ENCODE data around the gene CES3. TPM values are rescaled to one million over a fixed set of nuclear protein-coding genes. Genes with fewer than 3 reads are reported as not detected.

CES3 gene
- total RNA-seq = 10 to 100 TPM in 1 of 5 experiments, under 1 TPM in 3, not detected in 1; 0.32 to 11.5 (median 0.77) TPM
- polyA plus RNA-seq = not detected
- total RNA-seq = not detected

- DNase-seq (peak in 8 of 9 donors; percentile 23 to 71 (median 34)), ATAC-seq (peak; percentile 90)
- CTCF ChIA-PET = interaction anchor here (0.6 to 1.2 kb wide), 2 partner anchors 14 to 18 kb away, joined by 3 to 4 read pairs; no protein-coding TSS in a partner anchor
- H3K4me1 ChIP-seq (ENCODE audit: control insufficient read depth in 2 of 2, insufficient read depth in 2 of 2, low read length in 2 of 2) = no peaks in the 10 kb centered on the region
- Mint-ChIP-seq H3K27me3 (peaks cover 0 to 5% (median 0%) of the 10 kb centered on the region in 5 donors), H3K27ac (peak within 1 kb of the TSS in 2 of 9 donors; percentile 68 to 91), H3K4me3 (peak within 1 kb of the TSS in 1 of 10 donors; percentile 92), H3K36me3 (no peaks in the 10 kb centered on the region), H3K4me1 (peaks cover 10 to 33% (median 17%) of the 10 kb centered on the region in 7 donors), H3K9me3 (no peaks in the 10 kb centered on the region)
- H3K36me3 ChIP-seq (ENCODE audit: control insufficient read depth in 2 of 3, insufficient read depth in 3 of 3, low read length in 3 of 3) = no peaks in the 10 kb centered on the region
- no peaks in the 10 kb centered on the region for H3K27me3 ChIP-seq (ENCODE audit: control insufficient read depth in 2 of 2, insufficient read depth in 2 of 2, low read length in 2 of 2)
- no peaks in the 10 kb centered on the region for H3K9me3 ChIP-seq (ENCODE audit: control insufficient read depth in 2 of 3, low read length in 3 of 3)
- POLR2A ChIA-PET = no interaction called here
- intact Hi-C loops (cut with micrococcal nuclease) = no loop called here
- H3K27ac ChIP-seq (ENCODE audit: low read depth, low read length) = no peak within 1 kb of the TSS
- no peak within 1 kb of the TSS for H3K4me3 ChIP-seq (ENCODE audit: low read length)
Measured at GRCh38 chr16:66961065-66961744, at the start of gene CES3. CES3 (plus strand) TSS chr16:66961266; CDS start chr16:66961308, 42 bp downstream.

GRCh38 chr16:66911801-66912200 lies 49.3 kb upstream of the CES3 start:
- intact Hi-C loops (cut with micrococcal nuclease) = no loop called here
- H3K4me3 Mint-ChIP-seq = no peak overlapping the region
- Histone ChIP-seq H3K27me3 (ENCODE audit: control insufficient read depth in 2 of 2, insufficient read depth in 2 of 2, low read length in 2 of 2) (no peaks in the 10 kb centered on the region), H3K27ac (ENCODE audit: low read depth, low read length) (no peak overlapping the region), H3K4me3 (ENCODE audit: low read length) (no peak overlapping the region), H3K36me3 (ENCODE audit: control insufficient read depth in 2 of 3, insufficient read depth in 3 of 3, low read length in 3 of 3) (no peaks in the 10 kb centered on the region), H3K9me3 (ENCODE audit: control insufficient read depth in 2 of 3, low read length in 3 of 3) (no peaks in the 10 kb centered on the region), H3K4me1 (ENCODE audit: control insufficient read depth in 2 of 2, insufficient read depth in 2 of 2, low read length in 2 of 2) (no peaks in the 10 kb centered on the region)
- no peak for ATAC-seq
- no peaks in the 10 kb centered on the region for H3K36me3 Mint-ChIP-seq
- ChIA-PET POLR2A (interaction anchor here (0.6 kb wide), 1 partner anchor 20 kb away, joined by 3 read pairs; no protein-coding TSS in a partner anchor), CTCF (interaction anchor here (0.6 kb wide), 1 partner anchor 167 kb away, joined by 3 read pairs; no protein-coding TSS in a partner anchor)
- peaks cover 0 to 3% (median 0%) of the 10 kb centered on the region in 5 donors for H3K27me3 Mint-ChIP-seq
- no peak for DNase-seq
- H3K9me3 Mint-ChIP-seq = peaks cover 0 to 1% (median 0%) of the 10 kb centered on the region in 11 donors
- H3K4me1 Mint-ChIP-seq = peaks cover 0 to 3% (median 0%) of the 10 kb centered on the region in 7 donors
- no peak overlapping the region for H3K27ac Mint-ChIP-seq

GRCh38 chr16:66913081-66913480 lies 48.0 kb upstream of the CES3 start:
- ChIA-PET POLR2A (no interaction called here), CTCF (interaction anchor here (0.7 kb wide), 1 partner anchor 83 kb away, joined by 3 read pairs; the partner anchor contains the start of gene NAE1)
- no peaks in the 10 kb centered on the region for H3K4me1 Mint-ChIP-seq

GRCh38 chr16:66913711-66914110 lies 47.4 kb upstream of the CES3 start:
- Histone ChIP-seq H3K9me3 (ENCODE audit: control insufficient read depth in 2 of 3, low read length in 3 of 3) (no peaks in the 10 kb centered on the region), H3K27me3 (ENCODE audit: control insufficient read depth in 2 of 2, insufficient read depth in 2 of 2, low read length in 2 of 2) (no peaks in the 10 kb centered on the region), H3K4me1 (ENCODE audit: control insufficient read depth in 2 of 2, insufficient read depth in 2 of 2, low read length in 2 of 2) (no peaks in the 10 kb centered on the region), H3K4me3 (ENCODE audit: low read length) (no peak overlapping the region), H3K27ac (ENCODE audit: low read depth, low read length) (no peak overlapping the region), H3K36me3 (ENCODE audit: control insufficient read depth in 2 of 3, insufficient read depth in 3 of 3, low read length in 3 of 3) (no peaks in the 10 kb centered on the region)
- Mint-ChIP-seq H3K4me3 (no peak overlapping the region), H3K4me1 (no peaks in the 10 kb centered on the region), H3K27me3 (peaks cover 0 to 3% (median 0%) of the 10 kb centered on the region in 5 donors), H3K36me3 (no peaks in the 10 kb centered on the region), H3K9me3 (peaks cover 0 to 1% (median 0%) of the 10 kb centered on the region in 11 donors), H3K27ac (no peak overlapping the region)
- CTCF ChIA-PET = no interaction called here
- DNase-seq (no peak), ATAC-seq (no peak)
- intact Hi-C loops (cut with micrococcal nuclease) = no loop called here
- POLR2A ChIA-PET = no interaction called here

More at GRCh38 chr16:66913081-66913480, 48.0 kb upstream of the CES3 start:
- intact Hi-C loops (cut with micrococcal nuclease) = no loop called here
- Histone ChIP-seq H3K27me3 (ENCODE audit: control insufficient read depth in 2 of 2, insufficient read depth in 2 of 2, low read length in 2 of 2) (no peaks in the 10 kb centered on the region), H3K4me1 (ENCODE audit: control insufficient read depth in 2 of 2, insufficient read depth in 2 of 2, low read length in 2 of 2) (no peaks in the 10 kb centered on the region), H3K9me3 (ENCODE audit: control insufficient read depth in 2 of 3, low read length in 3 of 3) (no peaks in the 10 kb centered on the region), H3K4me3 (ENCODE audit: low read length) (no peak overlapping the region), H3K27ac (ENCODE audit: low read depth, low read length) (no peak overlapping the region), H3K36me3 (ENCODE audit: control insufficient read depth in 2 of 3, insufficient read depth in 3 of 3, low read length in 3 of 3) (no peaks in the 10 kb centered on the region)
- ATAC-seq = no peak
- Mint-ChIP-seq H3K36me3 (no peaks in the 10 kb centered on the region), H3K27ac (no peak overlapping the region), H3K9me3 (peaks cover 0 to 1% (median 0%) of the 10 kb centered on the region in 11 donors), H3K4me3 (no peak overlapping the region), H3K27me3 (peaks cover 0 to 3% (median 0%) of the 10 kb centered on the region in 5 donors)
- DNase-seq = no peak

- peaks cover 0 to 6% (median 3%) of the 10 kb centered on the region in 5 donors for H3K27me3 Mint-ChIP-seq
- no peaks in the 10 kb centered on the region for H3K4me1 Mint-ChIP-seq
- no peak for ATAC-seq
- H3K36me3 Mint-ChIP-seq = no peaks in the 10 kb centered on the region
- Histone ChIP-seq H3K27me3 (ENCODE audit: control insufficient read depth in 2 of 2, insufficient read depth in 2 of 2, low read length in 2 of 2) (no peaks in the 10 kb centered on the region), H3K4me1 (ENCODE audit: control insufficient read depth in 2 of 2, insufficient read depth in 2 of 2, low read length in 2 of 2) (no peaks in the 10 kb centered on the region), H3K27ac (ENCODE audit: low read depth, low read length) (no peak overlapping the region), H3K36me3 (ENCODE audit: control insufficient read depth in 2 of 3, insufficient read depth in 3 of 3, low read length in 3 of 3) (no peaks in the 10 kb centered on the region), H3K4me3 (ENCODE audit: low read length) (no peak overlapping the region), H3K9me3 (ENCODE audit: control insufficient read depth in 2 of 3, low read length in 3 of 3) (no peaks in the 10 kb centered on the region)
- H3K27ac Mint-ChIP-seq = no peak overlapping the region
- CTCF ChIA-PET = no interaction called here
- DNase-seq = no peak
- intact Hi-C loops (cut with micrococcal nuclease) = no loop called here
- POLR2A ChIA-PET = no interaction called here
- peaks cover 0 to 1% (median 0%) of the 10 kb centered on the region in 11 donors for H3K9me3 Mint-ChIP-seq
- no peak overlapping the region for H3K4me3 Mint-ChIP-seq
Measured at GRCh38 chr16:66914541-66914940, 46.5 kb upstream of the CES3 start.

GRCh38 chr16:66915041-66915440 lies 46.0 kb upstream of the CES3 start:
- Histone ChIP-seq H3K9me3 (ENCODE audit: control insufficient read depth in 2 of 3, low read length in 3 of 3) (no peaks in the 10 kb centered on the region), H3K27ac (ENCODE audit: low read depth, low read length) (no peak overlapping the region), H3K36me3 (ENCODE audit: control insufficient read depth in 2 of 3, insufficient read depth in 3 of 3, low read length in 3 of 3) (no peaks in the 10 kb centered on the region), H3K27me3 (ENCODE audit: control insufficient read depth in 2 of 2, insufficient read depth in 2 of 2, low read length in 2 of 2) (no peaks in the 10 kb centered on the region), H3K4me3 (ENCODE audit: low read length) (no peak overlapping the region), H3K4me1 (ENCODE audit: control insufficient read depth in 2 of 2, insufficient read depth in 2 of 2, low read length in 2 of 2) (no peaks in the 10 kb centered on the region)
- Mint-ChIP-seq H3K4me1 (no peaks in the 10 kb centered on the region), H3K9me3 (peaks cover 0 to 1% (median 0%) of the 10 kb centered on the region in 11 donors), H3K36me3 (no peaks in the 10 kb centered on the region), H3K27ac (no peak overlapping the region), H3K4me3 (no peak overlapping the region), H3K27me3 (peaks cover 0 to 6% (median 3%) of the 10 kb centered on the region in 5 donors)
- intact Hi-C loops (cut with micrococcal nuclease) = no loop called here
- no peak for DNase-seq
- ChIA-PET POLR2A (no interaction called here), CTCF (no interaction called here)
- no peak for ATAC-seq

- no peak overlapping the region for H3K27ac ChIP-seq (ENCODE audit: low read depth, low read length)
- no peak overlapping the region for H3K4me3 Mint-ChIP-seq
- H3K36me3 ChIP-seq (ENCODE audit: control insufficient read depth in 2 of 3, insufficient read depth in 3 of 3, low read length in 3 of 3) = no peaks in the 10 kb centered on the region
- H3K27me3 Mint-ChIP-seq = peaks cover 0 to 13% (median 8%) of the 10 kb centered on the region in 5 donors
- no peaks in the 10 kb centered on the region for H3K4me1 Mint-ChIP-seq
- ChIA-PET POLR2A (no interaction called here), CTCF (no interaction called here)
- H3K4me3 ChIP-seq (ENCODE audit: low read length) = no peak overlapping the region
- H3K9me3 Mint-ChIP-seq = peaks cover 0 to 1% (median 0%) of the 10 kb centered on the region in 11 donors
- no peak for ATAC-seq
- H3K27me3 ChIP-seq (ENCODE audit: control insufficient read depth in 2 of 2, insufficient read depth in 2 of 2, low read length in 2 of 2) = no peaks in the 10 kb centered on the region
- DNase-seq = no peak
- intact Hi-C loops (cut with micrococcal nuclease) = no loop called here
- no peaks in the 10 kb centered on the region for H3K9me3 ChIP-seq (ENCODE audit: control insufficient read depth in 2 of 3, low read length in 3 of 3)
- H3K36me3 Mint-ChIP-seq = no peaks in the 10 kb centered on the region
- no peaks in the 10 kb centered on the region for H3K4me1 ChIP-seq (ENCODE audit: control insufficient read depth in 2 of 2, insufficient read depth in 2 of 2, low read length in 2 of 2)
- H3K27ac Mint-ChIP-seq = no peak overlapping the region
Measured at GRCh38 chr16:66916518-66916917, 44.5 kb upstream of the CES3 start.
